MM.1S (cell line): ENCODE measurements around the gene ABCC12.

ENCODE experiments used
- EZH2 ChIP-seq: fragments of 300-600 bp; sonication (generic); optimal IDR thresholded peaks from 2 replicates; pipeline ENCODE3; 2017; ENCODE audit warnings: low read depth, mild to moderate bottlenecking, antibody characterized with exemption, low read length, mixed read lengths
- EZH2phosphoT487 ChIP-seq: fragments of 300-600 bp; sonication (generic); IDR thresholded peaks from 2 replicates; pipeline ENCODE4 v1.6.1; 2018; ENCODE audit warnings: antibody characterized with exemption, low read length
- TF ChIP-seq, protein P1 (sequence below): fragments of 300-600 bp; sonication (generic); IDR thresholded peaks from 2 replicates; pipeline ENCODE4 v1.5.1; 2016; ENCODE audit warnings: antibody characterized with exemption, low read length, mixed read lengths

DNA sequence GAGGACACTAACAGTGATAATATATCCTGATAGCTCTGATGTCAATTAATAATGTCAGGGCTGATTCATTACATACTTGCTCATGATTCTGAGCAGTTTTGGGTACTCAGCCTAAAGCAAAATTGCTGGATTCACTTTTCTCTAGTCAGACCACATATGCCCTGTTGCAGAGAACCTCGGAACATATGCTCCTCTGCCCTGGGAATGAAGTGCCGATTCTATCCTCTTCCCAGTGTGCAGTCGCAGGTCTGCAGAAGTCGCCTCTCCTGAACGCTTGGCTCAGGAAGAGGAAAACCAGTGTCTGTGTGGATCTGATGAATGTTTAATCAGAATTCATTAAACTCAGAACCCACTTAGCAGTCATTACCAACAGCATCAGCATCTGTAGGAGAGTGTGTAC, 34.5 kb downstream of the ABCC12 start:
- TF ChIP-seq, protein P1, sequence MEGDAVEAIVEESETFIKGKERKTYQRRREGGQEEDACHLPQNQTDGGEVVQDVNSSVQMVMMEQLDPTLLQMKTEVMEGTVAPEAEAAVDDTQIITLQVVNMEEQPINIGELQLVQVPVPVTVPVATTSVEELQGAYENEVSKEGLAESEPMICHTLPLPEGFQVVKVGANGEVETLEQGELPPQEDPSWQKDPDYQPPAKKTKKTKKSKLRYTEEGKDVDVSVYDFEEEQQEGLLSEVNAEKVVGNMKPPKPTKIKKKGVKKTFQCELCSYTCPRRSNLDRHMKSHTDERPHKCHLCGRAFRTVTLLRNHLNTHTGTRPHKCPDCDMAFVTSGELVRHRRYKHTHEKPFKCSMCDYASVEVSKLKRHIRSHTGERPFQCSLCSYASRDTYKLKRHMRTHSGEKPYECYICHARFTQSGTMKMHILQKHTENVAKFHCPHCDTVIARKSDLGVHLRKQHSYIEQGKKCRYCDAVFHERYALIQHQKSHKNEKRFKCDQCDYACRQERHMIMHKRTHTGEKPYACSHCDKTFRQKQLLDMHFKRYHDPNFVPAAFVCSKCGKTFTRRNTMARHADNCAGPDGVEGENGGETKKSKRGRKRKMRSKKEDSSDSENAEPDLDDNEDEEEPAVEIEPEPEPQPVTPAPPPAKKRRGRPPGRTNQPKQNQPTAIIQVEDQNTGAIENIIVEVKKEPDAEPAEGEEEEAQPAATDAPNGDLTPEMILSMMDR: no peak
- TF ChIP-seq EZH2 (no peak), EZH2phosphoT487 (no peak)
